Activated CD4-positive, alpha-beta T cell treated with anti-CD3 and anti-CD28 coated beads, Interleukin-10, Interleukin-2, amounts not matched to agents 100 ng/mL and 50 ng/mL, durations not matched to agents 16 hours and 8 hours (primary cell): Measurements from ENCODE around the gene SORCS2.

Source experiments
- DNase-seq: peaks from one replicate; pipeline ENCODE4 v3.0.0-alpha.2; 2020

SORCS2 gene

GRCh38 chr4:7607156-7607910 is 415.0 kb downstream of the SORCS2 start:
- no peak for DNase-seq

DNA sequence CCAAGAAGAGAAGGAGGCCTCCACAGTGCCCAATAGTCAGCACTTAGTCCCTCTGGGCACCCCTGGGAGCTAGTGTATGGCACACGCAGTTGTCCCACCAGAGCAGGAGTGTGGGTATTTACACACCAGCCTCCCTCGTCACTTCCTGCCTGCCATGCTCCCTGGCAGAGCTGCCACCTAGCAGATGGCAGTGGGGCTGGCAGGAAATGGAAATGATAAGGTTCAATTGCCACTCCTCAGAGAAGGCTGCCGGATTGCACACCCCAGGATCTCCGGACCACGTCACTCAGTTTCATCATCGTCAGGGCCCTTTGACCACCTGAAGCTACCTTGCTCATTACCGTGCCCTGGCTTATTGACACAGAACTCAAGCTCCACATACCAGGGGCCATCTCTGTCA is 415.7 kb downstream of the SORCS2 start:
- DNase-seq, result no peak

GRCh38 chr4:7609316-7609715 is 417.0 kb downstream of the SORCS2 start:
- no peak for DNase-seq

- no peak for DNase-seq
These were observed 417.8 kb downstream of the SORCS2 start for GRCh38 chr4:7610022-7610670.

DNA sequence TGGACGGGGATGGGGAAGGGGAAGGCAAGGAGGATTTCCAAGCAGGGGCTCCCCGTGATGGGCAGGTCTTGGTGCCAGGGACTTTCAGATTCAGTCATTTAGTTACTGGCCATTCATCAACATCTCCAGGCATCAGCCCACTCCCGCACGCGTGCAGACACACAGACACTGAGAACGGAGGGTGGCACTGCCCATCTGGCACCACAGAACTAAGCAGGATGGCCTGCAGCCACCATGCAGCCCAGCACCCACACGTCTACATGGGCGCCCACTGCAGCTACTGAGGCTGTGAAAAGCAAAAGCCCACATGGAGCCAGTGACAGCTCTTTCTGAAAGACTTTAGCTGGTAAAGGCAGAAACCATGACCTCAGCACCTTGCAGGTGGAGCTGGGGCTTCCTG is 418.5 kb downstream of the SORCS2 start:
- DNase-seq, result no peak

- no peak for DNase-seq
These were observed 420.1 kb downstream of the SORCS2 start for GRCh38 chr4:7612311-7612897.

- no peak for DNase-seq
These were observed 422.1 kb downstream of the SORCS2 start for GRCh38 chr4:7614350-7614949.

GRCh38 chr4:7616193-7616592 is 423.9 kb downstream of the SORCS2 start:
- no peak for DNase-seq

- DNase-seq, result no peak
These were observed 426.0 kb downstream of the SORCS2 start for GRCh38 chr4:7618361-7618760.

DNA sequence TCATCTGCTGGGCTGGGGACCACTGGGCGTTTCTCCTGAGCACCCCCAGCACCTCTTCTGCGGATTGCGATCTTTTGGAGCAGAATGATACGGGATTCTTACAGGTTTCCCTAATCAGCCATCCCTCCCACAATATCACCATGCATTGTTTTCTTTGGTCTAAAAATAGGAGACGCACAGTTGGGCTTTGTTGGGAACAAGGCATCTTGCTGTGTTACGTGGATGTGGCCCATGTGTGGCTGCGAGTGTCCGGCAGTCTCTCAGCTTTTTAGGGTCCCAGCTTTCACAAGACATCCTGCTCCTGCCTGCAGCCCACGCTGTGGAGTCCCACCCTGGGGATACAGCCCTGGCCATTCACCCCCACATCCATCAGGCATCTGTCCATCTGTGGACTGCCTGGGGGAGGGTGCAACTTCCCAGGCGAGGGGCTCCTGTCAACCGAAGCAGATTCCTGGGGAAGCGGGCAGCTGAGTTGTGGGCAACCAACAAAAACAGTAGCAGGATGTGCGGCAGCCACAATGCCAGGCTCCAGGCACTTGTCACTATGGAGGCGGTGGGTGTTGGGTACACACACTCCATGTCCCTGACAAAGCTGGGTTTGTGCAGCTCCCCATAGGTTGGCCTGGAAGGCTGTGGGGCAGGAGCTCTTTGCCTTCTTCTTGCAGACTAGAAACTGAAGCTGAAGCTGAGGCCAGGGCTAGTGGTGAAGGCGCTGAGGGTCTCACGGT is 427.9 kb downstream of the SORCS2 start:
- no peak for DNase-seq

DNA sequence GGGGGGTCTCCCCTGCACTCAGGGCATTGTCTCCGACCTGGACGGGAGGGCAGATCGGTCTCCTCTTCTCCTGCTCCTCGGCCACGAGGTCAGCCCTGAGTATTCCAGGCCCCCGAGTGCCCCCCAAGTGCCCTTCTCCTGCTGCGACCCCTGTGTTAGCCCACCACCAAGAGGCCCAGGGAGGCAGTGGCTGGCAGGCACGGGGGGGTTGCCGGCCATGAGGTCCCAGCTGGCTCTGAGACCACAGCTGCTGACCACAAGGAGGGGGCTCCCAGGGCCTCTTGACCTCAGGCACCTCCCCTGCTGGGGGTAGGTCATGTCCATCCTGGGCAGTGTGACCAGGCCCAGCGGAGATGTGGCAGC is 428.5 kb downstream of the SORCS2 start:
- DNase-seq, result no peak

- DNase-seq, result no peak
These were observed 429.1 kb downstream of the SORCS2 start for GRCh38 chr4:7621252-7622035.

GRCh38 chr4:7622371-7622770 is 430.0 kb downstream of the SORCS2 start:
- no peak for DNase-seq

DNA sequence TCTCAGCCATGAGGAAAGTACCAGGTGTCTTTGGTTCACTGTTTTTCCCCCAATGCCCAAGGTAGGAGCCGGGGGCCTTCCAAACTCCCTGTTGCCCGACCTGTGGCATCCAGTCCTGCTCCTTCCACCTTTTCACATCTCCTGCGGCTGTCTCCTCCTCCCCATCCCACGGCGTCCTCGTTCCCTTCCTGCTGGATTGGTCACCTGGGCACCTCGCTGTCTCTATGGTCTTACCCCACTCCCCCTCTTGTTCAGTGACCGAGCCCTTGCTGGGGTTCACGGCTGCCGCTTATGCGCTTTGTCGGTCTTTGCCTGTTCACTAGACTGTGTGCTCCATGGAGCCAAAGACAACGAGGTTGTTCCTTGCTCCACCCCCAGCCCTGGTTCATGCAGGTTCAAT is 431.1 kb downstream of the SORCS2 start:
- no peak for DNase-seq

DNA sequence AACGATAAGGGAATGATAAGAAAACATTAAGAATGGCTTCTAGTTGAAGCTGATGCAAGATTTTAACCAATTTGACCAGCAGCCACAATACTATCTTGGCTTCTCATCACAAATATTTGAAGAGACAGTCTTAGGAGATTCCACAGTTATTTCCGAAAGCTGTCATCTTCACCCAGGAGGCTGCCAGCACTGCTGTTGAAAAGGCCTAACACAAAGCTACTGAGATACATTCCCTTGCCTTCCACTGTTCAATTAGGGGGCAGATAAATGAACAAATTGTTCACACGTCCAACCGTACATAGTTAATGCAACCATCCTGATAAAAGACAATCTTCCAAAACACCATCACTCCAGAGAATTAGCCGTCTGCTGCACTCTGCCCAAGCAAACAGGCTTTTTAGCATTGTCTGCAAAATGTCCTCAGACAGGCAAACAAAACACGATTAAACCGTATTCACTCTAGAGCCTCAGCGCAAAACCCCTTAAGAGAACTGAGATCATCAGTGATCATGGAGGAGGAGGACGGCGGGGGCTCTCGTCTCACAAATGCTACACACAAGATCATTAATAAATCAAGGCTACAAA is 432.1 kb downstream of the SORCS2 start:
- no peak for DNase-seq

GRCh38 chr4:7625071-7625470 is 432.7 kb downstream of the SORCS2 start:
- no peak for DNase-seq

DNA sequence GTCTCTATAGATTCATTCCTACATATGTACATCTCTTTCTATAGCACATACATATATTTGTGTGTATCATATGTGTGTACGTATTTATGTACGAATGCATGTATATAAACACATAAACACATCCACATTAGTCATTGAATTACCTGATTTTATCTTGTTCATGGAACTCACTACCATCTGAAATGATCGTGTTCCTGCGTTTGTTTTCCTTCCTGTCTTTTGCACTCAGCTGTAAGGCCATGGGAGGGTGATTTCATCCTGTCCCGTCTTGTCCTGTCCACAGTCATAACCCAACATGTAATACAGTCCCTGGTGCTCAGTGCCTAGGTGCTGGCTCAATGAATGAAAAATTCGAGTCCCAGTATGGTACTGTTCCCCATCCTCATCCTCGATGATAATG is 434.2 kb downstream of the SORCS2 start:
- no peak for DNase-seq

DNA sequence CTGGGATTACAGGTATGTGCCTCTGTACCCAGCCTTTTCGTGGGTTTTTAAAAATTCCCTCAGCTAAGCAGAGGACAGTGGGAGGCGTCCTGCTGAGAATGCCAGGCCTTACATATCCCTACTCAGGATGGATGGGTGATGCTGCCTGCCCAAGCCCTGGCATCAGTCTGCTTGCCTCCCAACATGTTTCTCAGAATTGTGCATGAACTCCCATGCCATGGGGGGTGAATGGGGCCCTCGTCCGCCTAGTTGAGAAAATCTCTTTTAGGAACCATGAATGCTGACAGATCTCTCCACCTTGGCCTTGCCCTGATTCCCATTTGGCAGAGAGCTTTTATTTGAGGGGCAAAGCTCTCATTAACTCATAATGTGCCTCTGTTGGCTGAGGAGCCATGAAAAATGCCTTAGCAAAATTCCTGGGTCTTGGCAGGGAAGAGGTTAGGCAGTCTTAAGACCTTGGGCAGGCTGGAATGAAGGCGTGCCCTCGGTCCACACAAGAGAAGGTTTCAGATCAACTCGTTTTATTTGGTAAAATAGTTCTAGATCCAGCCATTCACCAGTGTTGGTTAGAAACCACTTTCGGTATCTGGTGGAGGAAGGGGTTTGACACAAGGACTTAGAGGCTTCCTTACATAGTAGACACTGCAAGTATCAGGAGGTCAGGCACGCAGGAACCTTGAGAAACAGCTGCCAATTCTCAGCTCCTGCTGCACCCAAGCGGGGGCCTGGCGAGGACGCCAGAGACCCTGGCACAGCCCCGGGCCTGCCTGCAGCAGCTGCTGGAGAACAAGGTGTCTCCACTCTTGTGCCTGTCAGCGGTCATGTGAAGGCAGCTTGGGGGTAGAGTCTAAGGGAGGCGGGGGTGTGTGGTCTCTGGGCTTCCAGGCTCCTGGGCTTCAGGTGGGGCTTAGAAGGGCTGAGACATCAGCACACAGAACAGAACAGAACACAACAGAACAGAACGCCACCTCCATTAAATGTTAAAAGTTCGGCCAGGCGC is 435.2 kb downstream of the SORCS2 start:
- no peak for DNase-seq

- DNase-seq, result no peak
These were observed 436.1 kb downstream of the SORCS2 start for GRCh38 chr4:7628432-7628831.

- no peak for DNase-seq
These were observed 437.3 kb downstream of the SORCS2 start for GRCh38 chr4:7629501-7630254.
